A673 (cell line): Measurements from ENCODE around the gene SVIL. TPM values are rescaled to one million over a fixed set of nuclear protein-coding genes. Genes with fewer than 3 reads are reported as not detected.

Experiments used
- BruUV-seq: library from RNA; stranded (reverse); fragments of 400-500 nt; replicated peaks from 2 replicates; lab custom pipeline; 2021; lab: Mats Ljungman, UMichigan
- CTCF ChIA-PET: fragments of 300-600 bp; sonication (Branson Sonifier 250); formaldehyde crosslinking; loops from one replicate; lab custom pipeline; 2022; ENCODE audit warnings: antibody characterized with exemption; lab: Charles Lee
- POLR2A ChIA-PET: fragments of 300-600 bp; sonication (Branson Sonifier 250); formaldehyde crosslinking; loops from one replicate; lab custom pipeline; 2022; ENCODE audit warnings: antibody characterized with exemption; ENCODE audit not compliant: low non-redundant PET; lab: Charles Lee
- DNase-seq: peaks from one replicate; pipeline ENCODE4 v3.0.0-alpha.2; 2015; ENCODE audit warnings: low spot score
- H3K27ac ChIP-seq: fragments of 200-600 bp; sonication (generic); 2 replicates; pipeline ENCODE4 v1.5.1; 2016; ENCODE audit warnings: mixed run types, low read depth, mild to moderate bottlenecking, mixed read lengths, antibody characterized with exemption, low read length; ENCODE audit not compliant: poor library complexity, severe bottlenecking
- H3K27me3 ChIP-seq: fragments of 200-600 bp; sonication (generic); replicated peaks from 2 replicates; pipeline ENCODE4 v1.6.1; 2017; ENCODE audit warnings: mixed run types, low read depth, mild to moderate bottlenecking, mixed read lengths, antibody characterized with exemption, low read length; ENCODE audit not compliant: insufficient read depth, poor library complexity
- H3K36me3 ChIP-seq: fragments of 200-600 bp; sonication (generic); 2 replicates; pipeline ENCODE4 v1.6.1; 2016; ENCODE audit warnings: mixed run types, mild to moderate bottlenecking, mixed read lengths, antibody characterized with exemption, low read length; ENCODE audit not compliant: insufficient read depth, poor library complexity, severe bottlenecking
- H3K4me1 ChIP-seq: fragments of 200-600 bp; sonication (generic); 2 replicates; pipeline ENCODE4 v1.6.1; 2017; ENCODE audit warnings: mixed run types, mild to moderate bottlenecking, mixed read lengths, antibody characterized with exemption, low read length; ENCODE audit not compliant: insufficient read depth, poor library complexity, severe bottlenecking
- H3K4me3 ChIP-seq: fragments of 200-600 bp; sonication (generic); 2 replicates; pipeline ENCODE4 v1.5.1; 2016; ENCODE audit warnings: low read depth, mixed run types, mild to moderate bottlenecking, mixed read lengths, low read length; ENCODE audit not compliant: poor library complexity, severe bottlenecking
- H3K9me3 ChIP-seq: fragments of 200-600 bp; sonication (generic); 2 replicates; pipeline ENCODE4 v1.6.1; 2016; ENCODE audit warnings: mixed run types, low read depth, mild to moderate bottlenecking, mixed read lengths, antibody characterized with exemption, low read length; ENCODE audit not compliant: poor library complexity, severe bottlenecking
- CTCF ChIP-seq: fragments of 300-800, 200-600 bp; sonication (generic); conservative IDR thresholded peaks from 2 replicates; pipeline ENCODE4 v1.5.1; 2017; ENCODE audit warnings: low read depth, mild to moderate bottlenecking, antibody characterized with exemption, low read length, moderate library complexity, mixed read lengths
- EZH2 ChIP-seq: fragments of 200-600 bp; sonication (generic); IDR thresholded peaks from 2 replicates; pipeline ENCODE4 v1.6.1; 2017; ENCODE audit warnings: borderline replicate concordance, low read depth, mild to moderate bottlenecking, mixed read lengths, antibody characterized with exemption, low read length; ENCODE audit not compliant: poor library complexity, severe bottlenecking
- intact Hi-C: fragments of 100-400 bp; cut with micrococcal nuclease; formaldehyde crosslinking; loops from one replicate; pipeline ENCODE4 v1.10.0; 2022; ENCODE audit not compliant: unreplicated experiment
- total RNA-seq: library from RNA; stranded (reverse); gene quantifications from 2 replicates; pipeline ENCODE4 v1.2.3, GENCODE V29; 2021

Gene SVIL
- total RNA-seq, 1 experiment from 2014 or later = 31.9 TPM

DNA sequence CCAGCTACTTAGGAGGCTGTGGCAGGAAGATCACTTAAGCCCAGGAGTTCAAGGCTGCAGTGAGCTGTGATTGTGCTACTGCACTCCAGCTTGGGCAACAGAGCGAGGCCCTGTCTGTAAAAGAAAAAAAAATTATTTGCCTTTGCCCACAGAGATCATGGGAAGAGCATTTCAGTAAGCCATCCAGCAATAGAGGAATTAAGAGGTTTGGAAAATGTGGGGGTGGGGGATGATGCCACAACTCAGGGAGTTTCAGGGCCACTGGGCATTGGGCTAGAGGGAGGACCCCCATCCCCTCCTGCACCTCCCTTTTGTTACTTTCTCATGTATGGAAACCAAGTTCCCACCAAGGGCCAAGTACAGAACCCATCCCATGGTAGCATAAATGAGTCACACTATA, 38.4 kb downstream of the SVIL start:
- CTCF ChIA-PET = no interaction called here
- BruUV-seq = no TSS peak
- no peak for DNase-seq

DNA sequence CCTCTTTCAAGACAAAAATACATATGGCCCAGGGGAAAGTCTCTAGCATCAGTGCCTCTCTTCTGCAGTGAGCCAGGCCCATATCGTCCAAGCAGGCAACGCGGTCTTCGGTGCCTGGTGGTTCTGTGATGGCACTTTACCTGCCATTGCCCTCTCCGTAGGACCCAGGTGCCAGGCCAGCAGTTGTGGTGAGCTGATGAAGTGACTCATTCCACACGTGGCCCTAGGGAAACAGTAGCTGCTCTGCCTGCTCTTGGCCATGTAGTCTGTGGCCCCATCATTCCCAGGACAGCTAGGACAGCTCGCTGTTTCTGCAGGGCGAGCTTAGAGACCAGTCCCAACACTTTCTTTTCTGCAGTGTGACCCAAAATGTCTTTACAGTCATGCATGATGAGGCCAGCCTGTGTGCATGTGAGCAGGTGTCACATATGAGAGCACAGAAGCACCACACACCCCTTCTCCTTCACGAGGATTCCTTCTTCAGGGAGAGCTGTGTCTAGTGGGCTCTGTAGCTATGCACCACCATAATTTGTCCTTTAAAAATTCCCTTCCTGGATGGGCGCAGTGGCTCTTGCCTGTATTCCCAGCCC, 39.0 kb downstream of the SVIL start:
- H3K9me3 ChIP-seq = no peaks in the 10 kb centered on the region
- H3K4me3 ChIP-seq = no peak overlapping the region
- intact Hi-C loops = no loop called here
- H3K27me3 ChIP-seq = no peaks in the 10 kb centered on the region
- CTCF ChIA-PET = no interaction called here
- no peaks in the 10 kb centered on the region for H3K36me3 ChIP-seq
- DNase-seq = no peak
- TF ChIP-seq EZH2 (no peak), CTCF (no peak)
- peaks cover 6% of the 10 kb centered on the region for H3K4me1 ChIP-seq
- POLR2A ChIA-PET = no interaction called here
- no peak overlapping the region for H3K27ac ChIP-seq
- BruUV-seq = no TSS peak

More for the DNA sequence above, 38.4 kb downstream of the SVIL start:
- H3K4me3 ChIP-seq = no peak overlapping the region
- no peak overlapping the region for H3K27ac ChIP-seq
- no peak for TF ChIP-seq CTCF
- no peak for TF ChIP-seq EZH2
- no peaks in the 10 kb centered on the region for H3K36me3 ChIP-seq
- no peaks in the 10 kb centered on the region for H3K9me3 ChIP-seq
- POLR2A ChIA-PET = interaction anchor here (0.5 kb wide), 1 partner anchor 22 kb away, joined by 4 read pairs; no protein-coding TSS in a partner anchor
- H3K4me1 ChIP-seq = no peaks in the 10 kb centered on the region
- H3K27me3 ChIP-seq = no peaks in the 10 kb centered on the region
- intact Hi-C loops = no loop called here

DNA sequence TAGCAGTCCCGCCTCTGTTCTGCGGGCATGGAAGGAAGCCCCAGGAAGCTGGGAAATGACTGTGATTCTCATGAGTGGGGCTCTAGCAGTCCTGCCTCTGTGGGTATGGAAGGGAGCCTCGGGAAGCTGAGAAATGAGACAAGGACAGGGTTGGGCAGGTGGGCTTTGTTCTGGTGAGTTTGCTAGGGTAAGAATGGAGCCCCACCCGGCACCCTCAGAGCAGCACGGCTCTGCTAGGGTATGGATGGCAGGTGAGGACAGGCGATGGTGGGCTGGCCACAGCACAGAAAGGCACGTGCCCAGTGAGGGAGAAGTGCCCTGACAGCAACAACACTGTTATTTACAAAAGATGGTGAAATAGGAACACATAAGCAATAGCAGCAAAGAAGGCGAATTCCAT, 39.6 kb downstream of the SVIL start:
- no peaks in the 10 kb centered on the region for H3K27me3 ChIP-seq
- no peak for DNase-seq
- ChIA-PET CTCF (no interaction called here), POLR2A (no interaction called here)
- no peaks in the 10 kb centered on the region for H3K36me3 ChIP-seq
- H3K9me3 ChIP-seq = no peaks in the 10 kb centered on the region
- TF ChIP-seq CTCF = no peak
- H3K27ac ChIP-seq = no peak overlapping the region
- H3K4me3 ChIP-seq = no peak overlapping the region
- BruUV-seq = no TSS peak
- intact Hi-C loops = no loop called here
- peaks cover 10% of the 10 kb centered on the region for H3K4me1 ChIP-seq
